Right lobe of liver (tissue), 6 donors: ENCODE measurements around the gene METRNL. TPM values are rescaled to one million over a fixed set of nuclear protein-coding genes. Genes with fewer than 3 reads are reported as not detected.

Experiments used
- ATAC-seq, 4 donors: fragments of 200-7000 bp; cut with Tn5 transposase; one replicate each; pipeline ENCODE4 v1.9.1; 2020; ENCODE audit warnings: mild to moderate bottlenecking in 4 of 4, moderate library complexity in 4 of 4
- DNase-seq, 3 donors: peaks; one replicate each; pipeline ENCODE4 v3.0.0-alpha.2; 2020
- H3K27ac ChIP-seq, 3 donors: fragments of 200-600 bp; one replicate each; pipeline ENCODE4 v1.8.0; 2022
- H3K27me3 ChIP-seq, 2 donors: fragments of 200-600 bp; one replicate each; pipeline ENCODE4 v1.8.0; 2022
- H3K36me3 ChIP-seq, 4 donors: fragments of 200-600 bp; sonication (generic) in 1 of 4; one replicate each; pipeline versions ENCODE4 v1.5.1 to v1.8.0; 2017 to 2022; ENCODE audit warnings: control low read depth in 1 of 4
- H3K4me1 ChIP-seq, 4 donors: fragments of 200-600 bp; sonication (generic) in 1 of 4; one replicate each; pipeline versions ENCODE4 v1.5.1 to v1.8.0; 2017 to 2022; ENCODE audit warnings: control low read depth in 1 of 4
- H3K4me3 ChIP-seq, 3 donors: fragments of 200-600 bp; one replicate each; pipeline ENCODE4 v1.8.0; 2022
- H3K9me3 ChIP-seq, 4 donors: fragments of 200-600 bp; sonication (generic) in 1 of 4; one replicate each; pipeline versions ENCODE4 v1.5.1 to v1.8.0; 2017 to 2022; ENCODE audit warnings: control low read depth in 1 of 4
- POLR2A ChIP-seq: fragments of 450-650 bp; IDR thresholded peaks from one replicate; pipeline ENCODE4 v1.6.1; 2017; ENCODE audit warnings: antibody characterized with exemption, mild to moderate bottlenecking
- WGBS: methylation state at CpG from one replicate; pipeline ENCODE4 v1.1.6; 2018; ENCODE audit warnings: low coverage, low lambda C conversion rate; ENCODE audit not compliant: insufficient coverage; ENCODE audit errors: missing lambda C conversion rate; 5-methylcytosine and 5-hydroxymethylcytosine counted together
- intact Hi-C, 2 donors: fragments of 100-400 bp; cut with DNase I; formaldehyde crosslinking; loops; one replicate each; pipeline versions ENCODE4 v1.11.2 to v1.14.1; 2022
- total RNA-seq, 6 experiments: library from RNA; depleted of rRNA in 2 of 6; stranded (reverse); fragments of >200 nt in 2 of 6; fragmentation: NEBNext Ultra II Directional in 3 of 6; extraction: Animal tissue kit (Norgen Biotek cat#: 25700) in 3 of 6; gene quantifications; one replicate each; pipeline versions ENCODE4 v1.1.0 to v1.2.4, GENCODE V29; 2016 to 2023
- TF ChIP-seq, protein P1 (sequence below), 4 donors: fragments of 200-600 bp in 3 of 4; fragments of 450-650 bp in 1 of 4; IDR thresholded peaks; one replicate each; pipeline versions ENCODE4 v1.5.1 to v1.8.0; 2016 to 2022; ENCODE audit warnings: antibody characterized with exemption in 4 of 4, mild to moderate bottlenecking in 2 of 4
- donor health status: DM: no; HTN: yes; CAD: no.
- donor health status: DM: no; HTN: no; CAD: no.
- donor health status: DM: no; HTN: no; CAD: no.
- donor health status: DM: no; HTN: yes; CAD: no.
- donor health status: DM: no; HTN: yes; CAD: no.

METRNL gene
- total RNA-seq, 6 experiments from 2014 or later = 2.3 to 18.6 (median 5.9) TPM

DNA sequence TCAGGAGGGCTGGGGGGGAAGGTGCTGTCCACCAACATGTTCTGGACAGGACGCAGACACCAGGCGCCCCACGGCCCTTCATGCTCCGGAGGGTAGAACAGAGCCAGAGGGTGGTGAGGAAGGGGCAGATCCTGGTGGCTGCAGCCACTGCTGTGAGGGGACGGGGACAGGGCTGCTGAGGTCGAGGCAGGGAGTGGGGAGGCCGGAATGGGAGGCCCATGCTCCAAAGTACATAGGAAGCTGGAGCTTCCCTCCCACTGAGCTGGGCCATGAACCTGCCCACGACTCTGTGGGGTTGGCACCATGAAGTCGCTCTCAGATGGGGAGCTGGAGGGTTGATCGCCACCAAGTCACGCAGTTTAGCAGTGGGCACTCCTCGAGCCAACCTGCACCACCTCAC is 8.0 kb upstream of the METRNL start:
- Histone ChIP-seq H3K36me3 (no peaks in the 10 kb centered on the region), H3K4me1 (no peaks in the 10 kb centered on the region), H3K4me3 (no peak overlapping the region), H3K27me3 (no peaks in the 10 kb centered on the region), H3K9me3 (no peaks in the 10 kb centered on the region), H3K27ac (no peak overlapping the region)
- intact Hi-C loops = no loop called here
- DNase-seq = no peak
- no peak for TF ChIP-seq POLR2A
- TF ChIP-seq, protein P1, sequence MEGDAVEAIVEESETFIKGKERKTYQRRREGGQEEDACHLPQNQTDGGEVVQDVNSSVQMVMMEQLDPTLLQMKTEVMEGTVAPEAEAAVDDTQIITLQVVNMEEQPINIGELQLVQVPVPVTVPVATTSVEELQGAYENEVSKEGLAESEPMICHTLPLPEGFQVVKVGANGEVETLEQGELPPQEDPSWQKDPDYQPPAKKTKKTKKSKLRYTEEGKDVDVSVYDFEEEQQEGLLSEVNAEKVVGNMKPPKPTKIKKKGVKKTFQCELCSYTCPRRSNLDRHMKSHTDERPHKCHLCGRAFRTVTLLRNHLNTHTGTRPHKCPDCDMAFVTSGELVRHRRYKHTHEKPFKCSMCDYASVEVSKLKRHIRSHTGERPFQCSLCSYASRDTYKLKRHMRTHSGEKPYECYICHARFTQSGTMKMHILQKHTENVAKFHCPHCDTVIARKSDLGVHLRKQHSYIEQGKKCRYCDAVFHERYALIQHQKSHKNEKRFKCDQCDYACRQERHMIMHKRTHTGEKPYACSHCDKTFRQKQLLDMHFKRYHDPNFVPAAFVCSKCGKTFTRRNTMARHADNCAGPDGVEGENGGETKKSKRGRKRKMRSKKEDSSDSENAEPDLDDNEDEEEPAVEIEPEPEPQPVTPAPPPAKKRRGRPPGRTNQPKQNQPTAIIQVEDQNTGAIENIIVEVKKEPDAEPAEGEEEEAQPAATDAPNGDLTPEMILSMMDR (IDR thresholded peaks at IDR 0.05) = no peak
- ATAC-seq = no peak
- WGBS = no CpG with 5 or more reads among the region's 12 CpGs

DNA sequence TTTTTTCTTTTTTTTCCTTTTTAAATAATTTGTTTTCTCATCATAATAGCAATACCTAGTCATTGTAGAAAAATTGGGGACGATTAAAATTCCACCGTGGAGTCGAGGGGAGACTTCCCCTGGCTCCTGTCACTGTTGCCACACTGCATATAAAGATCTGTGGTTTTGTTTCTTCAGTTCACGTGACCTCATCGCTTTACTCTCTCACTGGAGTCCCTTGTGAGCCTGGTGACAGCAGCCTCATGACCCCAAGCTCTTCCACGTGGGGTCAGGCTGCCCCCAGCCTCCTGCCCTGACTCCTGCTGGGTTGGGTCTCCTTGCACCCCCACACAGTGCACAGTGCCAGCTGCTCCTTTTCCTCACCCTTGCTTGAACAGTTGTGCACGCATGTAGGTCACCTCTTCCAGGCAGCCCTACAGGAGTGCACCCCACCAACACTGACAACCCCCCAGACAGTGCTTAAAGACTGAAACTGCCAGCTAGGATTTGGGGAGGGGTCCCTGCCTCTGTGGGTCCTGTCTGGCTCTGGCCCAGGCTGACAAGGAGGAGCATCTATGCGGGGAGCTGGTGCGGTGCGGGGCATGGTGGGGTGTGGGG is 7.3 kb upstream of the METRNL start:
- intact Hi-C loops = no loop called here
- 47% methylated on average over 6 of the region's 10 CpGs for WGBS
- DNase-seq (no peak), ATAC-seq (peak in 1 of 4 donors; percentile 14)
- Histone ChIP-seq H3K36me3 (no peaks in the 10 kb centered on the region), H3K4me1 (no peaks in the 10 kb centered on the region), H3K27ac (no peak overlapping the region), H3K27me3 (no peaks in the 10 kb centered on the region), H3K9me3 (no peaks in the 10 kb centered on the region), H3K4me3 (no peak overlapping the region)
- no peak for TF ChIP-seq POLR2A
- TF ChIP-seq, protein P1 (IDR thresholded peaks at IDR 0.05) = no peak

DNA sequence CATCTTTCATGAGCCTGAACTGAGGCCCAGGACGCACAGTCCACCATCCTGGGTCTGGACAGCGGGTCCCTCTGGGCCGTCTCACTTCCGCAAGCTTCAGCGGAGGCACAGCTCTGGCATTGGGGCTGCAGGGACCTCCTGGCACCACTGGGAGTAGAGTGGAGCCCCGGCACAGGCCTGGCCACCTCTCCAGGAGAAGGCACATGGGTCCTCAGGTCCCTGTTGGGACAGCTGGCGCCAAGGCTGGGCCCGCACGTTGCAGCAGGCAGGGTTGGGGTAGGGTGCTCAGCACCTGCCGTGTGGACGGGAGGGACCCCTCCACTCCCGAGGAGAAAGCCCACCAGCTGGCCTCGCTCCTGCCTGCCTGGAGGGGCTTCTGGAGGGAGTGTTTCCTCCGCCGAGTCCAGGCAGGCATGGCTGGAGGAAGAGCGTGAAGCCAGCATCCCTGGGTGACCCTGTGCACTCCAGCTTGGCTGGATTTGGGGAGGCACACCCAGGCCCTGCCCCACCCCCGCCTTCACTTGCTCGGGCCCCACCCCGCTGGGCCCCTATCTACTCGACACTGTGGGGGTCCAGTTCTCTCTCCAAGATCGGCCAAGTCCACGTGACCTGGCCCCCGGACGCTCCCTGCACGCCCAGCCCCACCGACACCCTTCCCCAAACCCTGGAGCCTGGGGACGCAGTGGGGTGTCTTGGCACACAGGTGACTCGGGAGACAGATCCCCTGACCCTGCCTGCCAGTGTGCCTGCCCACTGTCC is 6.6 kb upstream of the METRNL start:
- no peaks in the 10 kb centered on the region for H3K27me3 ChIP-seq
- H3K4me1 ChIP-seq = no peaks in the 10 kb centered on the region
- H3K36me3 ChIP-seq = no peaks in the 10 kb centered on the region
- ATAC-seq = no peak
- H3K9me3 ChIP-seq = no peaks in the 10 kb centered on the region
- TF ChIP-seq POLR2A = no peak
- TF ChIP-seq, protein P1 (IDR thresholded peaks at IDR 0.05) = no peak
- WGBS = 91% methylated on average over 4 of the region's 28 CpGs
- DNase-seq = no peak
- H3K4me3 ChIP-seq = no peak overlapping the region
- no peak overlapping the region for H3K27ac ChIP-seq
- intact Hi-C loops = no loop called here

DNA sequence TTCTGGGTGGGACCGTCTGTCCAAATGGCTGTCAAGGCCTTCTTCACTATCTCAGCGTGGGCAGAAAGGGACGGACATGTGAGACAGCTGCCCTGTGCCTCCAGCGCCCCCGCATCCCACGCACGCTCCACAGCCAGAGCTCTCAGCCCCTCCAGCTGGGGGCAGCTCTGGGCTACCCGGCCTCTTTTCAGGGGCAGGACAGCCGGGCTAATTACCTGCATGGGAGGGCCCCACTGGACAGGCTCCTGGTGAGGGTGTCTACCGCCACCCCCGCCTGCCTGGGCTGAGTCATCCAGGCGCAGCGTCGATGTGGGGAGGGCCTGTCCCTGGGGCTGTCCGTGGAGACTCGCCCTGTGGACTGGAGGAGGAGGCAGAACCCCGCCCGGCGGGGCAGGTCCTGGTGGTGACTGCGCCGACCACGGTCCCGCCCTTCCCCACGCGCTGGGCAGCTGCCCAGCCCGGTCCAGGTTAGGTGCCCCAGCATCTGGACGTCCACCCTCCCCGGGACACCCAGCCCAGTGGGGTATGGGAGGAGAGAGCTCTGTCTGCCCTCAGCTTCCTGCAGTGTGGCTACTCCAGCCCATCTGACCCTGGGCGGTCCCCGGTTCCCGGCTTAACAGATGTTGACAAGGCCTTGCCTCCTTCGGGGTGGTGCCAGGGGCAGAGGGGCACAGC is 5.9 kb upstream of the METRNL start:
- intact Hi-C loops = no loop called here
- DNase-seq = no peak
- WGBS = no CpG with 5 or more reads among the region's 32 CpGs
- no peaks in the 10 kb centered on the region for H3K9me3 ChIP-seq
- H3K4me3 ChIP-seq = no peak overlapping the region
- H3K27ac ChIP-seq = no peak overlapping the region
- no peak for ATAC-seq
- H3K36me3 ChIP-seq = no peaks in the 10 kb centered on the region
- no peaks in the 10 kb centered on the region for H3K27me3 ChIP-seq
- TF ChIP-seq POLR2A = no peak
- TF ChIP-seq, protein P1 (IDR thresholded peaks at IDR 0.05) = no peak
- H3K4me1 ChIP-seq = no peaks in the 10 kb centered on the region
